Ovary (tissue), 9 donors: ENCODE results near the gene BCL11B. TPM values are rescaled to one million over a fixed set of nuclear protein-coding genes. Genes with fewer than 3 reads are reported as not detected.

Experiments
- DNase-seq, 5 donors: peaks; one replicate each; pipeline ENCODE4 v3.0.0-alpha.2; 2019 to 2020
- H3K27ac ChIP-seq, 2 donors: fragments of 200-600 bp; one replicate each; pipeline versions ENCODE4 v1.5.1 to v1.8.0; 2019 to 2022
- H3K27me3 ChIP-seq: fragments of 200-600 bp; one replicate; pipeline ENCODE4 v1.8.0; 2022
- H3K36me3 ChIP-seq: fragments of 200-600 bp; sonication (generic); one replicate; pipeline ENCODE4 v1.5.1; 2019
- H3K4me1 ChIP-seq: one replicate; pipeline ENCODE4 v1.8.1; 2013; ENCODE audit warnings: mild to moderate bottlenecking, moderate library complexity; ENCODE audit not compliant: insufficient read depth
- H3K4me3 ChIP-seq: fragments of 200-600 bp; sonication (generic); one replicate; pipeline ENCODE4 v1.5.1; 2017
- H3K9me3 ChIP-seq, 2 donors: fragments of 200-600 bp in 1 of 2; sonication (generic) in 1 of 2; one replicate each; pipeline versions ENCODE4 v1.5.1 to v1.8.1; 2013 to 2019; ENCODE audit warnings: mild to moderate bottlenecking in 1 of 2, moderate library complexity in 1 of 2
- EP300 ChIP-seq: sonication (generic); formaldehyde crosslinking; IDR thresholded peaks from one replicate; pipeline ENCODE4 v1.6.1; 2017; ENCODE audit warnings: antibody characterized with exemption
- POLR2A ChIP-seq: fragments of 450-650 bp; IDR thresholded peaks from one replicate; pipeline ENCODE4 v1.6.1; 2017; ENCODE audit warnings: antibody characterized with exemption, mild to moderate bottlenecking, moderate library complexity
- WGBS, 3 donors: extraction: QIAGEN DNeasy Blood & Tissue Kit in 1 of 3; methylation state at CpG; one replicate each; pipeline versions ENCODE4 v1.1.5 to v1.1.7; 2013 to 2017; 5-methylcytosine and 5-hydroxymethylcytosine counted together
- intact Hi-C, 4 donors: fragments of 100-400 bp; cut with DNase I; formaldehyde crosslinking; loops; one replicate each; pipeline versions ENCODE4 v1.11.0 to v1.15.1; 2022 to 2023
- polyA plus RNA-seq, 2 donors: library from polyadenylated mRNA; stranded (reverse); fragments of 200-250 nt in 1 of 2; fragments of 350-450 nt in 1 of 2; fragmentation: Illumina TruSeq in 1 of 2; extraction: RNeasy Lipid Tissue Mini Kit (QIAGEN cat#74804) in 1 of 2; gene quantifications; one replicate each; pipeline ENCODE4 v1.2.3, GENCODE V29; 2013 to 2014
- total RNA-seq, 7 donors: library from RNA; depleted of rRNA in 2 of 7; stranded (reverse); fragments of >200 nt in 2 of 7; fragmentation: NEBNext Ultra II Directional in 3 of 7; extraction: Animal tissue kit (Norgen Biotek cat#: 25700) in 3 of 7; gene quantifications; one replicate each; pipeline versions ENCODE4 v1.1.0 to v1.2.4, GENCODE V29; 2016 to 2023
- TF ChIP-seq, protein P1 (sequence below), 3 donors: fragments of 450-650 bp in 2 of 3; fragments of 200-600 bp in 1 of 3; IDR thresholded peaks; one replicate each; pipeline versions ENCODE4 v1.5.1 to v1.8.0; 2016 to 2022; ENCODE audit warnings: antibody characterized with exemption in 3 of 3, mild to moderate bottlenecking in 1 of 3
- donor health status: DM: no; HTN: no; CAD: no; lungs with moderate emphysema.
- donor health status: DM: no; HTN: no; CAD: no.
- donor health status: Bipolar disorder and iron deficiency.
- donor health status: DM: yes; HTN: yes; CAD: no.
- donor health status: DM: no; HTN: no; CAD: no.
- donor health status: DM: yes; HTN: yes; CAD: no.

BCL11B gene
- total and polyA plus RNA-seq, 9 donors: 0.08 to 0.84 (median 0.43) TPM

DNA sequence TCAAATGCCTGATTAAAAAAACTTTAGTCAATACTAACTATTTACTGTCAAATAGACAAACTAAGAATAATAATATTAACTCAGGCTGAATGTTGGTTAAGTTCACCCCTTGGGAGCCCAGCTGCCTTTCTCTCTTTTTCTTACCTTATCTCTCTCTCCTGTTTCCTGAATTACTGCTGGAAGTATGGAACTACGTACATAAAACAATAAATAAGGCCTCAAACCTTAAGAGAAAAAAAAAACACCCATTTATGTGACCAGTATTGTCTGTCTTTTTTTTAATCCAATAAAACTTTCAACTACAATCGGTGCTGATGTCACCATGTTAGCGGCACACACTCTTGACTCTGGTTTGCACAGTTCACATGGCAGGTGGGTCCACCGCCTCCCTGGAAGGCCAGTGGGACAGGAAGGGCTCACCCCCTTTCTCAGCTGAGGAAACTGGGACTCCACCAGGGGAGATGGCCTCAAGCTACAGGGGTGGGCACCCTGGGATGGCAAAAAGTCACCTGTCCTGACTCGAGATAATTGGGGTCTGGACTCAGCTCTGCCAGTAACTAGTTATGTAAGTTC lies 21.3 kb downstream of the BCL11B start:
- Histone ChIP-seq H3K4me3 (no peak overlapping the region), H3K36me3 (no peaks in the 10 kb centered on the region), H3K4me1 (peaks cover 2% of the 10 kb centered on the region), H3K27ac (no peak overlapping the region), H3K9me3 (no peaks in the 10 kb centered on the region), H3K27me3 (no peaks in the 10 kb centered on the region)
- TF ChIP-seq EP300: no peak
- TF ChIP-seq, protein P1, sequence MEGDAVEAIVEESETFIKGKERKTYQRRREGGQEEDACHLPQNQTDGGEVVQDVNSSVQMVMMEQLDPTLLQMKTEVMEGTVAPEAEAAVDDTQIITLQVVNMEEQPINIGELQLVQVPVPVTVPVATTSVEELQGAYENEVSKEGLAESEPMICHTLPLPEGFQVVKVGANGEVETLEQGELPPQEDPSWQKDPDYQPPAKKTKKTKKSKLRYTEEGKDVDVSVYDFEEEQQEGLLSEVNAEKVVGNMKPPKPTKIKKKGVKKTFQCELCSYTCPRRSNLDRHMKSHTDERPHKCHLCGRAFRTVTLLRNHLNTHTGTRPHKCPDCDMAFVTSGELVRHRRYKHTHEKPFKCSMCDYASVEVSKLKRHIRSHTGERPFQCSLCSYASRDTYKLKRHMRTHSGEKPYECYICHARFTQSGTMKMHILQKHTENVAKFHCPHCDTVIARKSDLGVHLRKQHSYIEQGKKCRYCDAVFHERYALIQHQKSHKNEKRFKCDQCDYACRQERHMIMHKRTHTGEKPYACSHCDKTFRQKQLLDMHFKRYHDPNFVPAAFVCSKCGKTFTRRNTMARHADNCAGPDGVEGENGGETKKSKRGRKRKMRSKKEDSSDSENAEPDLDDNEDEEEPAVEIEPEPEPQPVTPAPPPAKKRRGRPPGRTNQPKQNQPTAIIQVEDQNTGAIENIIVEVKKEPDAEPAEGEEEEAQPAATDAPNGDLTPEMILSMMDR (IDR thresholded peaks at IDR 0.05): no peak
- TF ChIP-seq POLR2A: no peak
- DNase-seq: no peak
- 78 to 85% (median 84%) methylated on average over 5 of the region's 5 CpGs for WGBS, 3 donors
- intact Hi-C loops: no loop called here

DNA sequence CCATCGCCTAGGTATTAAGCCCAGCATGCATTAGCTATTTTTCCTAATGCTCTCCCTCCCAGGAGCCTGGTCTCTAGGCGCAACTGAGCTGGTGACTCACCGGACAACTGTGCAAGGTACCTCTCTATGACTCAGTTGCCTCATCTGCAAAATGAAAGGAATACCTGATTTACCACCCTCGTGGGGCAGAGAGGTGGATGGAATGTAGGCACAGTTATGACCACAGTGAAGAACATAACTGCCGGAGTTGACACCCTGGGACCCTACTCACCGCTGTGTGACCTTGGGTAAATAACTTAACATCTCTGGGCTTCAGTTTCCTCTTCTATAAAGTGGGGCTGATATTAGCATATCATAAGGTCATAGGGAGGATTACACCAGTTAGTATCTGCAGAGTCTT lies 22.6 kb downstream of the BCL11B start:
- Histone ChIP-seq H3K4me3 (no peak overlapping the region), H3K27ac (no peak overlapping the region), H3K4me1 (peaks cover 2% of the 10 kb centered on the region), H3K9me3 (no peaks in the 10 kb centered on the region), H3K36me3 (no peaks in the 10 kb centered on the region), H3K27me3 (no peaks in the 10 kb centered on the region)
- DNase-seq: no peak
- intact Hi-C loops: no loop called here
- TF ChIP-seq EP300 (no peak), POLR2A (no peak)
- TF ChIP-seq, protein P1 (IDR thresholded peaks at IDR 0.05): no peak
- WGBS, 3 donors: 90 to 97% (median 93%) methylated on average over 6 of the region's 6 CpGs

- 58 to 80% (median 58%) methylated on average over 5 of the region's 5 CpGs for WGBS, 3 donors
- H3K4me1 ChIP-seq: peaks cover 2% of the 10 kb centered on the region
- no peaks in the 10 kb centered on the region for H3K27me3 ChIP-seq
- H3K9me3 ChIP-seq: no peaks in the 10 kb centered on the region
- TF ChIP-seq, protein P1 (IDR thresholded peaks at IDR 0.05): no peak
- TF ChIP-seq EP300 (no peak), POLR2A (no peak)
- intact Hi-C loops: no loop called here
- no peak for DNase-seq
- H3K4me3 ChIP-seq: no peak overlapping the region
- no peaks in the 10 kb centered on the region for H3K36me3 ChIP-seq
- H3K27ac ChIP-seq: no peak overlapping the region
Measured at GRCh38 chr14:99248761-99249171, 23.2 kb downstream of the BCL11B start.

DNA sequence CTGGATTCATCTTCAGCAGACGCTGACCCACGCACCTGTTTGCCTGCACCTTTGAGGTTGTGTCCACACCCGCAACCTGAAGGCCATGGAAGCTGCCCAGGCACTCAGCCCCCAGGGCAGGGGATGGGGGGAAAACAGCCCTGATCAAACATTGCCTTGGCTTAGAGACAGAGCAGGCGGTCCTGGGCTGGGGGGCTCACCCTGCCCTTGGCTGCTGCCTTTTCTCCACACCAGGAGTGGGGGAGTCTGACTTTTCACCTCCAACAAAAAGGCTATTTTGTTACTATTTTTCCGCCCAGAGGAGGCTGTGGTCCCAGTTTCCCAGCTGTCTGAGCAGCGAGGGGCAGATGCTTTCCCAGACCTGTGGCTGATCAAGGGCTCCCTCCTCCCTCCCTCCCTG lies 24.2 kb downstream of the BCL11B start:
- no peak for DNase-seq
- 64 to 76% (median 68%) methylated on average over 6 of the region's 6 CpGs for WGBS, 3 donors
- no peak overlapping the region for H3K4me3 ChIP-seq
- H3K4me1 ChIP-seq: peaks cover 2% of the 10 kb centered on the region
- H3K36me3 ChIP-seq: no peaks in the 10 kb centered on the region
- no peaks in the 10 kb centered on the region for H3K27me3 ChIP-seq
- no peak overlapping the region for H3K27ac ChIP-seq
- no peaks in the 10 kb centered on the region for H3K9me3 ChIP-seq
- intact Hi-C loops: no loop called here
- TF ChIP-seq, protein P1 (IDR thresholded peaks at IDR 0.05): no peak
- no peak for TF ChIP-seq POLR2A
- TF ChIP-seq EP300: no peak
